NCI-H526 (cell line): Measurements from ENCODE around the gene HACL1.
A peak's percentile ranks its signal among the peaks of the same experiment; 100 is the strongest.
"Not testable (repeated sequence)": the region's sequence is repeated elsewhere in the genome, so short reads cannot be mapped to it uniquely, and the experiment has no call there.

ENCODE experiments used
- DNase-seq, 2 experiments: peaks; one replicate each; lab custom pipeline; 2025; lab: John Stamatoyannopoulos, UW

HACL1 gene

GRCh38 chr3:15579051-15579450 is 22.3 kb downstream of the HACL1 start:
- no peak for DNase-seq

DNA sequence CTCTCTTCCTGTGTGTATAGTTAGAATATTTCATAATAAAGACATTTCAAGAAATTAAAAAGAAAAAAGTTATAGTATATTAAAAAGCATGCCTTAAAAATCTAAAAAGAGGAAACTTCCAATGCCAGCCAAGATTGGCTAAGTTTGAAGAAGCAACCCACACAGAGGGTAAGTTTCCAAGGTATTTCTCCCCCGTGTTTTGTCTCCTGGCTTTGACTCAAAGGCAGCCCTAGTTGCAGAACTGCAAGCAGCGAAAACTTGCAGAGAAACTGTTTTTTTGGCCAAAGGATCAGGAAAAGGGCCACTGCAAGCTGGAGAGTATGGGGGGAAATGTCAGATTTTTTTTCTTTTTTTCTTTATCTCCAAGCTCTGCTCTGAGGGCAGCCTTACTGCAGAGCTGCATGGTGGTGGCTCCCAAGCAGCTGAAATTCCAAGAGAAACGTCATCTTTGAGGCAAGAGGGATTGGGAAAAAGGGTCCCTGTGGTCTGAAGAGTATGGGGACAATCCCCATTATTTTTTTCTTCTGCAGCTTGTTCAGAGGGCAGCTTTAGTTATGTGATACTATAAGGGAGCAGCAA is 23.0 kb downstream of the HACL1 start:
- DNase-seq, result no peak

DNA sequence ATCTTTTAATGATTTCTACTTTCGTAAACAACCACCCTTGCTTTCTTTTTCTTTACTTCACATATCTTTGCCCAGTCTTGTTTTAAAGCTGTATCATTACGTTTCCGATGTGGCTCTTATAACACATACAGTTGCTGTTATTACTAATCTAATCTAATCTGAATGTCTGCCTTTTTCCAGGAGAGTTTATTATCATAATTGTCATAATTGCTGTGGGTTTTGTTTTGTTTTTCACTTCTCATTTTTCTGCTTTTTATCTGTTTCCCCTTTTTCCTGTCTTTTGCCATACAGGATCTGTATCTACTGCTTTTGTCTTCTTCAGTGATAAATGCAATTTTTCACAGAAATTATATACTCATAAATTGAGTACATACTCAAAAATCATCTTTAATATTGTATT is 24.9 kb downstream of the HACL1 start:
- DNase-seq, result no peak

- no peak for DNase-seq
These were observed 25.9 kb downstream of the HACL1 start for GRCh38 chr3:15575446-15575845.

GRCh38 chr3:15572138-15572537 is 29.2 kb downstream of the HACL1 start:
- no peak for DNase-seq

- no peak for DNase-seq
These were observed 38.2 kb downstream of the HACL1 start for GRCh38 chr3:15563190-15563589.

DNA sequence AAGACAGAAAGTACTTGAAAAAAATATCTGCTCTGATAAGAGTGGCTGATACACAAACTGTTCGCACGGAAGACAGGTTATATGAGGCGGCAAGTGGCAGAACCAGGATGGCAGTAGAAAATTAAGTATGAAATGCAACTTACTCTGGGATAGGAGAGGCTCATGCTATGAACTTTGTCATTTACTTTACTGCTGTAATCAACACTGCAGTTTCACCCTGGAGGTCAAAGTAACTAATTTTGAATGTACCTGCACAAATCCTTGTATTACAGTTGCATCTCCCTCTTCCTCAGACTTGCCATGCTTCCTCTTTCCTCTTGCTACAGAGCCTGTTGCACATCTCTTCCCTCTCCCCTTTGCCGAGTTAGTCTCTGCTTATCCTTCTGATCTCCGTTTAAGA is 38.8 kb downstream of the HACL1 start:
- DNase-seq, result no peak

- no peak for DNase-seq
These were observed 42.8 kb downstream of the HACL1 start for GRCh38 chr3:15558581-15558980.

GRCh38 chr3:15557511-15557946 is 43.8 kb downstream of the HACL1 start:
- peak; percentile 49 to 67 for DNase-seq

DNA sequence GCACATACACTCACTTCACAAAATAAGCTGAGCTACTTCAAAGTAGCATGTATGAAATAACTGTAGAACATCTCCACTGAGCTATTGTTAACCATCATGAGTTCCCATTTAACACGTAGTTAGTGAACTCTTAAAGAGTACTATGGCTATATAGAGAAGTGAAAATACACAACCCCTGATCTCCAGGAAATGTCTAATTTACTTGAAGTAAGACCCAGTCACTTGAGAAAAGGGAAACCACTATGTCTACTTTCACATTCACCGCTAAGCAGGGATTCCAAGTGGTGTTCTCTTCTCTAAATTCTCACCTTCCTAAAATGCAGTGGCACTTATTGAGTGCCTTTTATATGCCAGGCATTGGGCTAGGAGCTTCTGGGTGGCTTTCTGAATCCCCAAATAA is 44.9 kb downstream of the HACL1 start:
- no peak for DNase-seq

DNA sequence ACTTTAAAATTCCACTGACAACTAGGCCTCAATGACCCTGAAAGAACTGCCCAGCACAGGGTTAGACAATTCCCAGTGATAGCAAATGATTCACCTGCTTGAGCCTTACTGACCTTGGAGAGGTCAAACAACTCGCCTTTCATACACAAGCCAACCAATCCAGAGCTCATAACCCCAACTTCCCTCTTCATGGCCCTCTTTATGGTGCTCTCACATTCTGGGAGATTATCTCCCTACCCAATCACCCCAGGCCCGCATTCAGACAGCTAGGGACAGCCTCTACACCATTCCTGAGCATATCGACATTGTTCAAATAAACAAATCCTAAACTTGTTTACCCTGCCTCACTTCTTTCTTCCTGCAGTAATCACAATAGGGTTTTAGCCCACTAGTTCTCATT is 47.6 kb downstream of the HACL1 start:
- DNase-seq, result no peak

DNA sequence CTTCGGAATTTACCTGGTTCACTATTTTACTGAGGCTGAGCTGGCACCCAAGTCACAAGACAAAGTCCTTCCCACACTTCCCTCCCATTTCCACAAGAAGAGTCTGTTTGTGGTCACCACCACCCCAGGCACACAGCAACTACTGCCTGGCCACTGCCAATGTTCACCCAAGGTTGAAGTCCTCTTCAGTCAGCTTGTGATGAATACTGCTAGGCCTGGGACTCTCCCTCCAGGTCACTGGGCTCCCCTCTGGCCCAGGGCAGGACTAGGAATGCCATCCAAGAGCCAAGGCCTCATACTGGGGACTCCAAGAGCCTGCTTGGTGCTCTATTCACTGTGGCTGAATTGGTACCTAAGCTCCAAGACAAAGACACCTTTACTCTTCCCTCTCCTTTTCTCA is 49.5 kb downstream of the HACL1 start:
- no peak for DNase-seq

GRCh38 chr3:15549846-15550245 is 51.5 kb downstream of the HACL1 start:
- DNase-seq, result no peak

DNA sequence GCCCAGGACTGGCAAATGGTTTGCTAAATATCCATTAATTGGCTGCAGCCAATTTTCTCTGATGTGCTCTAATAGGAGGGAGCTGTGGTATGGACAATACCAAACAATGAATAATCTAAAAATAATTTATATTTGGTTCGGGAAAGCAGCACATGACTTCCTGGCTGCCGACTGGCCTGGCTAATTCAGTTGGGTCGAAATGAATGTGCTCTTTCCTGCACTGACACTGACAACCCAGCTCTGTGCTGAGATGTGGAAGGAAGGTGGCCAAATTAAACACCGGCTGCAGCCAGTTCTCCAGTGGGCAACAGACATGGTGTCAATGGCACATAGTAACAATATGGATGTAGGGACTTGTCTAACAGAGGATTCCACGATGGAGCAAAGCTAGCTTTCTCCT is 58.8 kb downstream of the HACL1 start:
- DNase-seq, result no peak

- DNase-seq, result no peak
These were observed 60.0 kb downstream of the HACL1 start for GRCh38 chr3:15541371-15541770.

GRCh38 chr3:15539066-15539465 is 62.3 kb downstream of the HACL1 start:
- no peak for DNase-seq

DNA sequence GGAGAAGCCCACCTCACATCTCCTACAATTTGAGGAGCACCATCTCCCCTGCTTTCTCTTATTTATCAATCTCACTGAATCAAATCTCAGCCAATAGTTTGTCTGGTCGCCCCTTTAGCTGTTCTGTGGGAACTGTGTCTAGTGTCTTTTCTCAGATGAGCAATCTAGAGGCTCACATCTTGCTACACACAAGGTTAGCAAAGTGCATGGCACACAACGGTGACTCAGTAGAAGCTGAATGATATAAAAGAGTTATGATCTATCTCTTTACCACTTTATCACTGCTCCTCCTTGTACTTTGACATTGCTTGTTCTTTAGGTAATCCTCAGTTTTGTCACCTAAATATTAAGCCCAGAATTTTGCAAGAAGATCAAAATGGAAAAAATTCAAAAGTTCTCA is 63.0 kb downstream of the HACL1 start:
- DNase-seq, result no peak

DNA sequence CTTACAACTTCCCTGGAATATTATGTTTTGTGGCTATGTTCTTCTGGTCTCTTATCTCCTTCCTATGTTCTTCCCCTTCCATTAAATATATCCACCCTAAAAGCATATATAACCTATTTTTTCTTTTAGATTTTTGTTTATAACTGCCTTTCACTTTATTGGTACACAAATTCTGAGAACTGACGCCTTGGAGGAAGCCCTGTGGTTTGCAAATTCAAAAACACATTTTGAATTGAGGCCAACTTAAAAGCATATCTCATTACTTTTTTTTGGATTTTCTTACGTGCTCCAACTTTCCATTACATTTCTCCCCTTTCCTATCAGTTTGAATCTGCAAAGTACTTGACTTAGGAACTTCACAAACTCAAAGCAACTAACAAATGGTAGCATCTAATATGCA is 64.5 kb downstream of the HACL1 start:
- DNase-seq, result no peak

DNA sequence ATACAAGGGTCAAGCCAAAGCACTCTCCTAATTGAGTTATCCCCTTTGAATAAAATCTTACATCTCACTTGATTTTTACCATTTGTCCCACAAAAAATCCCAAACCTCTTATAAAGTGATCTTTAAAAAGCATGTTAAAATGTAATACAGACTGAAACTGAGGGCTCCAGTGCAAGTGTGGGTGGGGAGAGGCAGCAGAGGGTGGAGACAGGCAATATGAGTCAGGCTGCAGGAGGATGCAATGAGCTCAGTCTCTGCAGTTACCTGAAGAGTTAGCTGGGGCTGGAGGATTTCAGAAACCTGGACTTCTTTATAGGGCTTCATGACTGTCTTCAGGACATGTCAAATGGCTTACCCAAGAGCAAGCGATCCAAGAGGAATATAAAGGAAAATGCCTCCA is 65.6 kb downstream of the HACL1 start:
- no peak for DNase-seq

- not testable (repeated sequence) for DNase-seq
These were observed 68.8 kb downstream of the HACL1 start for GRCh38 chr3:15532614-15533013.

DNA sequence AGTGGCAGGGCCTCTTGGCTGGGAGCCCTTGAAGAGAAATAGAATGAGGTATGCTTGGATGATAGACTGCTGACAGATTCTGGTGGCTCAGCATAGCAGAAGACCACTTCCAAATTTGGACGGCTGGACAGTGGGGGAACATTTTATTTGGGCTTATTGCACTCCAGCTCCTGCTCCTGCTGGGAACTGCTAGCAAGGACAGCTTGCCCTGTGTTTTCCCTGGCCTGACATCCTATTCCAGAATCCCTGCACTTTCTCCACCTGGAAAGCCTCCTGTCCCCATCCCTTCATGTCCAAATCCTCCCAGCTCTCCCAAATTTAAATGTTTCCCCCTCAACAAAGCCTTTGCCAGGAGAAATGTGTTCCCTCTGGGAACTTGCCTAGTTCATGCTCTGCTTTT is 70.0 kb downstream of the HACL1 start:
- DNase-seq, result no peak

DNA sequence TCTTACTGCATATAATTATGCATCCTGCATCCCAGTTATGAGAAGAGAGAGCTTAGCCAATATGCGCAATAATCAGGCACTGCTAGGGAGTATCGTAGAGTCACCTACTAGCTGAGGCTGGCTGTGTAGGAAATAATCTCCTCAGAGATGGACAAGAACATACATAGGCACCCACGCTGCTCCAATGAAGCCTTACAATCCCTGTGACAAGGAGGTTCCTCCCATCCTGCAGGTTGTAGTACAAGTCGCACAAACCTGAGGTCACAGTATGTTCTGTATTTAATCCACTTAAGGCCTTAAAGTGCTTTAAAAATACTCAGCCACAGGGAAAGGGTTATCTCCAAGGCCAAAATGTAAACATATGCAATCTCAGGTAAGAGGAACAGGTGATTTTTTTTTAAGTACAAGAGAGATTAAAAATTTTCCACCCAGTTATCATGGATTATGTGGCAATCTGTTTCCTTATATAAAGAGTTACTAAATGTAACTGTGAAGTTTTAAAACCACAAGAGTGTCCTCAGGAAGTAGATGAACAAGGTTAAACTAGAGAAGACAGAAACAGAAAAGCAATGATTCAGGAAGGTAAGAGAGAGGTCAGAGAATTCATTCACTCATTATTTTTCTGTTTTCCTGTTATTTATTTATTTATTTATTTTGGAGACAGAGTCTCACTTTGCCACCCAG is 72.4 kb downstream of the HACL1 start:
- DNase-seq, result no peak

DNA sequence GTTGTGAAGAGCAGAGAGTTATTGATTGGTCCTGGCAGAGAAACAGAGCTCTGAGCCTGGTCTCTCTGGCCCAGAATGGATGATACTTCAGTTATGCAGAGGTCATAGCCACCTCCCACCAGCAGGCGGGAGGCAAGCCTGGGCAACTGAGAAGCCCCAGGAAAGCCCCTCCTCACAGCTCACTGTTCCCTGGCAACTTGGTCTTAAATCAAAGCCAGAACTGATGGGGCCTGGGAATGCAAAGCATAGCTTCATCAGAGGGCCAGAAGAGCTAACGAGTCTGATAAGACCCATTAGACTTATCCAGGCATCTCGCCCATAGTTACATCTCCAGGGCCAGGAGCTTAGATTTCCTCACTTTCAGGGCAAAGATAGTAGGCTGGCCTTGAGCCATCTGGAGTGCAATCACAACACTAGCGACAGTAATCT is 74.3 kb downstream of the HACL1 start:
- no peak for DNase-seq

- DNase-seq, result no peak
These were observed 75.6 kb downstream of the HACL1 start for GRCh38 chr3:15525790-15526189.
